Fibroblast of lung (primary cell): ENCODE measurements around the gene TMEM192.

Experiments
- EZH2 ChIP-seq: IDR thresholded peaks from 2 replicates; pipeline ENCODE4 v1.5.1; 2012; ENCODE audit warnings: low read length, control low read depth, mild to moderate bottlenecking; ENCODE audit errors: missing control alignments
- TF ChIP-seq, protein P1 (sequence below), 2 donors: IDR thresholded peaks in 1 of 2; conservative IDR thresholded peaks in 1 of 2; 1 replicate in 1 of 2; 2 replicates in 1 of 2; pipeline ENCODE4 v1.5.1; 2011 to 2012; ENCODE audit warnings: low read length in 2 of 2, control low read depth in 1 of 2, inconsistent platforms in 1 of 2, low read depth in 1 of 2, mild to moderate bottlenecking in 1 of 2

- no peak for TF ChIP-seq EZH2
- TF ChIP-seq, protein P1, sequence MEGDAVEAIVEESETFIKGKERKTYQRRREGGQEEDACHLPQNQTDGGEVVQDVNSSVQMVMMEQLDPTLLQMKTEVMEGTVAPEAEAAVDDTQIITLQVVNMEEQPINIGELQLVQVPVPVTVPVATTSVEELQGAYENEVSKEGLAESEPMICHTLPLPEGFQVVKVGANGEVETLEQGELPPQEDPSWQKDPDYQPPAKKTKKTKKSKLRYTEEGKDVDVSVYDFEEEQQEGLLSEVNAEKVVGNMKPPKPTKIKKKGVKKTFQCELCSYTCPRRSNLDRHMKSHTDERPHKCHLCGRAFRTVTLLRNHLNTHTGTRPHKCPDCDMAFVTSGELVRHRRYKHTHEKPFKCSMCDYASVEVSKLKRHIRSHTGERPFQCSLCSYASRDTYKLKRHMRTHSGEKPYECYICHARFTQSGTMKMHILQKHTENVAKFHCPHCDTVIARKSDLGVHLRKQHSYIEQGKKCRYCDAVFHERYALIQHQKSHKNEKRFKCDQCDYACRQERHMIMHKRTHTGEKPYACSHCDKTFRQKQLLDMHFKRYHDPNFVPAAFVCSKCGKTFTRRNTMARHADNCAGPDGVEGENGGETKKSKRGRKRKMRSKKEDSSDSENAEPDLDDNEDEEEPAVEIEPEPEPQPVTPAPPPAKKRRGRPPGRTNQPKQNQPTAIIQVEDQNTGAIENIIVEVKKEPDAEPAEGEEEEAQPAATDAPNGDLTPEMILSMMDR (conservative IDR thresholded peaks at IDR 0.05 in 1 of 2, IDR thresholded peaks at IDR 0.05 in 1 of 2; ENCODE audit: low read depth in 1 of 2, low read length in 2 of 2), result no peak
Observed at GRCh38 chr4:165151734-165152133, 39.1 kb upstream of the TMEM192 start.
